ENCODE measurements around the gene POLR2C. TPM values are rescaled to one million over a fixed set of nuclear protein-coding genes. Genes with fewer than 3 reads are reported as not detected.

POLR2C gene
- total RNA-seq, 2 donors from 2014 or later, result 76.1 to 82.6 TPM

GRCh38 chr16:57504491-57504890, 42.0 kb downstream of the POLR2C start:
- H3K36me3 Mint-ChIP-seq (ENCODE audit: low read depth), result no peaks in the 10 kb centered on the region
- no peaks in the 10 kb centered on the region for H3K9me3 ChIP-seq (ENCODE audit: control insufficient read depth, low read length, poor library complexity, severe bottlenecking)
- H3K4me1 Mint-ChIP-seq, result peaks cover 6% of the 10 kb centered on the region
- H3K27ac Mint-ChIP-seq, result no peak overlapping the region
- no peak for ATAC-seq
- no peak for DNase-seq
- no peak overlapping the region for H3K4me3 Mint-ChIP-seq
- no peaks in the 10 kb centered on the region for H3K27me3 Mint-ChIP-seq

- ATAC-seq (no peak), DNase-seq (no peak)
- H3K9me3 ChIP-seq (ENCODE audit: control insufficient read depth, low read length, poor library complexity, severe bottlenecking), result no peaks in the 10 kb centered on the region
- H3K4me3 Mint-ChIP-seq, result no peak overlapping the region
- peaks cover 6% of the 10 kb centered on the region for H3K4me1 Mint-ChIP-seq
- H3K36me3 Mint-ChIP-seq (ENCODE audit: low read depth), result no peaks in the 10 kb centered on the region
- H3K27me3 Mint-ChIP-seq, result no peaks in the 10 kb centered on the region
- no peak overlapping the region for H3K27ac Mint-ChIP-seq
Measured at GRCh38 chr16:57505169-57505568, 42.7 kb downstream of the POLR2C start.

- DNase-seq (no peak), ATAC-seq (no peak)
- Mint-ChIP-seq H3K4me3 (no peak overlapping the region), H3K4me1 (no peaks in the 10 kb centered on the region), H3K27ac (no peak overlapping the region), H3K36me3 (ENCODE audit: low read depth) (peaks cover 2% of the 10 kb centered on the region), H3K27me3 (no peaks in the 10 kb centered on the region)
- no peaks in the 10 kb centered on the region for H3K9me3 ChIP-seq (ENCODE audit: control insufficient read depth, low read length, poor library complexity, severe bottlenecking)
Measured at GRCh38 chr16:57507136-57508034, 44.9 kb downstream of the POLR2C start.

GRCh38 chr16:57508035-57508425, 45.6 kb downstream of the POLR2C start:
- no peak for DNase-seq
- no peaks in the 10 kb centered on the region for H3K9me3 ChIP-seq (ENCODE audit: control insufficient read depth, low read length, poor library complexity, severe bottlenecking)
- Mint-ChIP-seq H3K4me3 (no peak overlapping the region), H3K4me1 (no peaks in the 10 kb centered on the region), H3K36me3 (ENCODE audit: low read depth) (peaks cover 2% of the 10 kb centered on the region), H3K27ac (no peak overlapping the region), H3K27me3 (no peaks in the 10 kb centered on the region)
- no peak for ATAC-seq

GRCh38 chr16:57509231-57509923, 46.9 kb downstream of the POLR2C start:
- Mint-ChIP-seq H3K4me3 (no peak overlapping the region), H3K36me3 (ENCODE audit: low read depth) (peaks cover 2% of the 10 kb centered on the region), H3K27ac (no peak overlapping the region), H3K4me1 (no peaks in the 10 kb centered on the region), H3K27me3 (no peaks in the 10 kb centered on the region)
- H3K9me3 ChIP-seq (ENCODE audit: control insufficient read depth, low read length, poor library complexity, severe bottlenecking), result no peaks in the 10 kb centered on the region
- no peak for DNase-seq
- ATAC-seq, result no peak

- DNase-seq, result no peak
- Mint-ChIP-seq H3K36me3 (ENCODE audit: low read depth) (peaks cover 2% of the 10 kb centered on the region), H3K4me3 (no peak overlapping the region), H3K4me1 (no peaks in the 10 kb centered on the region), H3K27me3 (no peaks in the 10 kb centered on the region), H3K27ac (no peak overlapping the region)
- ATAC-seq, result no peak
- no peaks in the 10 kb centered on the region for H3K9me3 ChIP-seq (ENCODE audit: control insufficient read depth, low read length, poor library complexity, severe bottlenecking)
Measured at GRCh38 chr16:57510016-57510871, 47.8 kb downstream of the POLR2C start.

- no peaks in the 10 kb centered on the region for H3K9me3 ChIP-seq (ENCODE audit: control insufficient read depth, low read length, poor library complexity, severe bottlenecking)
- peaks cover 5% of the 10 kb centered on the region for H3K4me1 Mint-ChIP-seq
- no peak overlapping the region for H3K27ac Mint-ChIP-seq
- peaks cover 6% of the 10 kb centered on the region for H3K36me3 Mint-ChIP-seq (ENCODE audit: low read depth)
- ATAC-seq (no peak), DNase-seq (no peak)
- H3K27me3 Mint-ChIP-seq, result no peaks in the 10 kb centered on the region
- H3K4me3 Mint-ChIP-seq, result no peak overlapping the region
Measured at GRCh38 chr16:57512296-57513001, 50.0 kb downstream of the POLR2C start.

GRCh38 chr16:57513371-57514102, 51.1 kb downstream of the POLR2C start:
- Mint-ChIP-seq H3K27ac (no peak overlapping the region), H3K36me3 (ENCODE audit: low read depth) (peaks cover 6% of the 10 kb centered on the region)
- no peak for DNase-seq

GRCh38 chr16:57514371-57514770, 51.9 kb downstream of the POLR2C start:
- peaks cover 9% of the 10 kb centered on the region for H3K4me1 Mint-ChIP-seq
- H3K27me3 Mint-ChIP-seq, result no peaks in the 10 kb centered on the region
- no peak overlapping the region for H3K27ac Mint-ChIP-seq
- ATAC-seq (no peak), DNase-seq (no peak)
- H3K4me3 Mint-ChIP-seq, result no peak overlapping the region
- peaks cover 6% of the 10 kb centered on the region for H3K36me3 Mint-ChIP-seq (ENCODE audit: low read depth)
- H3K9me3 ChIP-seq (ENCODE audit: control insufficient read depth, low read length, poor library complexity, severe bottlenecking), result no peaks in the 10 kb centered on the region

More at GRCh38 chr16:57513371-57514102, 51.1 kb downstream of the POLR2C start:
- no peaks in the 10 kb centered on the region for H3K9me3 ChIP-seq (ENCODE audit: control insufficient read depth, low read length, poor library complexity, severe bottlenecking)
- peaks cover 5% of the 10 kb centered on the region for H3K4me1 Mint-ChIP-seq
- no peaks in the 10 kb centered on the region for H3K27me3 Mint-ChIP-seq
- no peak overlapping the region for H3K4me3 Mint-ChIP-seq
- ATAC-seq, result no peak

GRCh38 chr16:57514791-57515600, 52.5 kb downstream of the POLR2C start:
- H3K9me3 ChIP-seq (ENCODE audit: control insufficient read depth, low read length, poor library complexity, severe bottlenecking), result no peaks in the 10 kb centered on the region
- no peak overlapping the region for H3K27ac Mint-ChIP-seq
- ATAC-seq (no peak), DNase-seq (no peak)
- H3K27me3 Mint-ChIP-seq, result no peaks in the 10 kb centered on the region
- no peak overlapping the region for H3K4me3 Mint-ChIP-seq
- H3K36me3 Mint-ChIP-seq (ENCODE audit: low read depth), result peaks cover 6% of the 10 kb centered on the region
- peaks cover 9% of the 10 kb centered on the region for H3K4me1 Mint-ChIP-seq

GRCh38 chr16:57516176-57516725, 53.8 kb downstream of the POLR2C start:
- H3K9me3 ChIP-seq (ENCODE audit: control insufficient read depth, low read length, poor library complexity, severe bottlenecking), result no peaks in the 10 kb centered on the region
- H3K4me3 Mint-ChIP-seq, result no peak overlapping the region
- peaks cover 16% of the 10 kb centered on the region for H3K4me1 Mint-ChIP-seq
- H3K27ac Mint-ChIP-seq, result peak overlapping the region; percentile 59
- ATAC-seq (no peak), DNase-seq (no peak)
- peaks cover 6% of the 10 kb centered on the region for H3K36me3 Mint-ChIP-seq (ENCODE audit: low read depth)
- H3K27me3 Mint-ChIP-seq, result no peaks in the 10 kb centered on the region
